NCI-H1417 treated with DMSO at 0.1 percent for 48 hours (cell line): ENCODE results near the gene ST3GAL3.

Experiments
- DNase-seq: peaks from one replicate; lab custom pipeline; 2025; lab: John Stamatoyannopoulos, UW

The ST3GAL3 gene

DNA sequence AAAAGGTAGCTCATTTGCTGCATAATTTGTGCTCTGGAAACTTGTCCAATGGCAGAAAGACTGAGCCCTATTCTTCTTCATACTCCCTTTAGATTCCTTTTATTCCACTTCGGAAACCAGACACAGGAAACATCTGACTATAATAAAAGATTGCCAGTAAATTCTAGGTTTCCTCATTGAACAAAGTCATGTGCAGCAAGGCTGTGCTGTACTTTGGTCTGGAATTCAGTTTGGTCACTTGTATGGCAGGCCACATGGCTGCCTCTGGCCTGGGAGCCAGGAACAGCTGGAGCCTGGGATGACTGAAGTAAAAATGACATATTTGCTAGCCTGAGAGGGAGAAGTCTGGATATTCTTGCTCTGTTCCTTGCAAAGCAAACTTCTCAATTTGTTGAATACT is 79.6 kb downstream of the ST3GAL3 start:
- no peak for DNase-seq

DNA sequence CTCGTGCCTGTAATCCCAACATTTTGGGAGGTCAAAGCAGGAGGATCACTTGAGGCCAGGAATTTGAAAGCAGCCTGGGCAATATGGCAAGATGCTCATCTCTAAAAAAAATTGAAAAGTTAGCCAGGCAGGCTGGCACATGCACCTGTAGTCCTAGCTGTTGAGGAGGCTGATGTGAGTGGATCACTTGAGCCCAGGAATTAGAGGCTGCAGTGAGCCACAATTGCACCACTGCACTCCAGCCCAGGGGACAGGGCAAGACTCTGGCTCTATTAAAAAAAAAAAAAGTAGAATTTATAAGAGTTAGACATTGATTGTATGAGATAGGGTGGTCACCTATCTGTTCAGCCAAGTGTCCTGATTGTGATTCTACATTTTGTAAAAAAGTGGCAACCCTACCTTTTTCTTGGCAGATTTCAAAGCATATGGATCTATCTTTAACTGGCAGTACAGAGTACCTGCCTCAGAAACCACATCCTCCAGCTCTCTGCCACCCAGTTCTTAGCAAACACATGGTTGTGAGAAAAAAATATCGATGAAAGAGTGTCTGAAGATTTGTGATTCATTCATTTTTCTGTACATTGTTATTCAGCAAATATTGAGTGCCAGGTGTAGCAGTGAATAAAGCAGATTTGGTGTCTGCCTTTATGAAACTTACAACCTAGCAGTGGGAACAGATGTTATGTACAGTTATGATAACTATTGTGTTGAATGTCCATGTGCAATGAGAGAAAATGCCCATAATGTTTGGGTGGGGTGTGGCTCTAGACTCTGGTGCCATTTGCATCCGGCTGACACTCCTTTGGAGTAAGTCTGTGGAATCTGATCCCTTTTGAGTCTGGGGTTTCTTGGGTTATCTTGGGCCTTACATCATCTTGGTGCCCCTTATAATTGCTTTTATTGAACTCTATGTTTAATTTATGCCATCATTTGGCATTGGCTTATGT is 82.5 kb downstream of the ST3GAL3 start:
- DNase-seq: no peak

DNA sequence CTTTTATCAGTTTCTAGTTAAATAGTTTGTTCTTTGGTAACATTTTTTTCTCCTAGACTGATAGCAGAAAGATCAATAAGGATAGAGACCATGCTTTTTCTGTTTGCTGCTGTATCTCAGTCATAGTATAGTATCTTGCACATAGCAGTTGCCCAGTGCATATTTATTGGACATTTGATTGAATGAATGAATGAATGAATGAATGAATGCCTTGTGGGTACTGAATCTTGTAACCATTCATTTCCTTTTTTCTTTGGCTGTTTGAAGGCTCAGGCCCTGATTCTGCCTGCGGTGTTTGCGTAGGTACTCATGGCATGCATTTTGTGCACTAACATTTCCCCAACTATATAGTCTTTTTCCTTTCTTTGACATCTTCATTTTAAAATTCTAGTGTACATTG is 83.9 kb downstream of the ST3GAL3 start:
- DNase-seq: no peak

DNA sequence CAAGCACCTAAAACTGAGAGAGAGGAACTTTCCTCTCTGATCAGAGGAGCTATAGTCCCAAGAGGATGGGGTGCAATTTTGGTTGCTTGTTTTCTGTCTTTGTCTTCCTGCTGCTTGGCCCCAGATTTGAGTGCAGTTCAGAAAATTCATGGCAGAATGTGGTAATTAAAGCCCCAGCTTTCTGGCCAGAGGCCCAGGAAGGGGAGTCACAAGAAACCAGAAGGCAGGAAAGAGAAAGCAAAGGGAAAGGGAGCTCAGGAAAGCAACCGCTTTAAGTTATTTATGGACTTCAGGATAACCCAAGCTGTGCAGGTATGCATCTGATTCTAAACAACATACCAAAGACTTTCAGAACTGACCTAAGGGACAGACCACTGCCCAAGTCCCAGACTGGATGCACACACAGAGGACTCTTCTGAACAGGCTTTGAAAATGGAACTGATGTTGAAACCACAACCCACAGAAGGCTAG is 88.8 kb downstream of the ST3GAL3 start:
- DNase-seq: no peak

DNA sequence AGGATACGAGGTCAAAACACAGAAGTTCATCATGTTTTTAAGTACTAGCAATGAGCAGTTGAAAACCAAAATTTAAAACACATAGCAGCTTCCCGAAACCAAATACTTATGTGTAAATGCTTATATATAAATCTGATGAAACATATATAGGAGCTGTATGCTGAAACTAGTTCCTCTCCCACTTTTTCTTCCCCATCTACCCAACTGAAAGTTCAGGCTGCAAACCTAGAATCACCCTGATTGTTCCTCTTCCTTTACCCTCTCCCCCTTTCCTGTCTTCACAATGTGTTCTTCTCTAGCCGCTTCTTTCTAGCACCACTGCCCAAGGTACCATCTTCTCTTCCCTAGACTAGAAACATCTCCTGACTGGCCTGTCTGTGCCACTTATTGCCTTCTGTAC is 90.6 kb downstream of the ST3GAL3 start:
- no peak for DNase-seq

DNA sequence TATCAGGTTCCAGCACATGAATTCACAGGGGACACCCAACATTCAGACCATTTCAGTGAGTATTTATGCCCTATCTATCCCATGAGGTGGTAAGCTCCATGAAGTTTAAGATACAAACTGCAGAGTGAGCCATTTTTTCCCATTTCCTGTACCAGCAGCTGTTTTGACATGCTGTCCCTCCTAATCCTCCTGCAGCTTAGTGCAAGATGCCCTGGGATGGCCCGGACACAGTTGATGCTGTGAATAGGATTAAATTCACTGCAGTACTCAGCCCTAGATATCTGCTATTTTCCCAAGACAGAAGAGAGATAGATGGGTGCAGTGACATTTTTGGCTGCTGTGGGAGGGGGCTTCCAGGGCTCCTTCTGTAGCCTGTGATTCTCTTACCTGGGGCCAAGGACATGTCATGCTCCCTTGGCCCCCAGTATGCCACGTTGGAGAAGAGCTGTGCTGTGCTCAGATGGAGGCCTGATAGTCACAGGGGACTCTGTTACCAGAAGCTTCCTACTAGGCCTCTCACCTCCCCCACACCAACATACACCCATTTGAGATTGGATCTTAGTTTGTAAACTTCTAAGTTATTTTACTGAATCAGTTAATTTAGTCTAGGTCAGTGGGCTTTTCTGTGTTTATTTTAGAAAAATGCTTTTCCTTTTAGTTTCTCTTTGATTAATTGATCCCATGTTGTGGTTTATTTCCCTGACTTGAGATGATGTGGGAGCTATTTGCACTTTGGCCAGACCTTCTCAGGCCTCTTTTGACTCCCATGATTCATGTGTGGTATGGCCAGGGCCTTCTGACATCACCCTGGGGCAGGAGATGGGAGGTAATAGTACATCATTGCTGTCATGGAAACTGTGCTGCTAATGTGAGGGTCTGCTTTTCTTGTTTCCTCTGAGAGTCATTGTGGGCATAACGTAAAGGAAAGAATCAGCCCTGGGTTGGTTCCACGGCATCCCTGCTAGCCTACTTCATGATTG is 92.6 kb downstream of the ST3GAL3 start:
- no peak for DNase-seq

DNA sequence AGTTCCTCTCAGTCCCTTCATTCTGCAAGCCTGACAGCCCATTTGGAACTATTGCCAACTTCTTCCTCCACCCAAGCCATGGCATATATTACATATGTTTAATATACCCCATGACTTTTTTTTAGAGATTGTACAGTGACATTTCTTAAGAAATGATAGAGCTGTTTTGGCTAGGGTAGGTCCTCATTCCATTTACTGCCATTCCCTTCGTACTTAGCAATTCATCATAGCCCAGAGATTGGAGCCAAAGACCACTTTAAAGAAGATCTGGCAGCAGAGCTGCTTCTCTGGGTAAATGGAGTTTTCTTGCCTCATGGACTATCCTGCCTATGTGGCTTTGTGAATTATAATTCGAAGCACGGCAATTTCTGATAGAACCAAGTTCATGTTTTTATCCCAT is 93.4 kb downstream of the ST3GAL3 start:
- DNase-seq: no peak

DNA sequence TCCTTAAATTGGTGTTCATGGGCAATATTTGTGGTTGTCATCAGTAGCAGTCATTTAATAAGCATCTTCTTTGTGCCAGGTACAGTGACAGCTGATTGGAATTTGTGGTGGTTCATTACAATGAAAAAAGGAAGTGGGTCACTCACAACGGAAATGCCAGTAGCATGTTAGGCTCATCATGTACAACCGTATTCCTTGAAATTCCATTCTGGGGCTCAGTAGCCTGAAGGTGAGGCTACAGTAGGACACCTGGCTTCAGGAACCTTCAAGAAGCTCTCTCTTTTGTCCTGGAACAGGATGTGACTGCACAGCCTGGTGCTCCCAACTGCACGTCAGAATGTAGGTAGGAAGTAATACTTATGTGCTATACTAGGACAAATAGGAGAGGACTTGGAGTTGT is 93.9 kb downstream of the ST3GAL3 start:
- DNase-seq: no peak

DNA sequence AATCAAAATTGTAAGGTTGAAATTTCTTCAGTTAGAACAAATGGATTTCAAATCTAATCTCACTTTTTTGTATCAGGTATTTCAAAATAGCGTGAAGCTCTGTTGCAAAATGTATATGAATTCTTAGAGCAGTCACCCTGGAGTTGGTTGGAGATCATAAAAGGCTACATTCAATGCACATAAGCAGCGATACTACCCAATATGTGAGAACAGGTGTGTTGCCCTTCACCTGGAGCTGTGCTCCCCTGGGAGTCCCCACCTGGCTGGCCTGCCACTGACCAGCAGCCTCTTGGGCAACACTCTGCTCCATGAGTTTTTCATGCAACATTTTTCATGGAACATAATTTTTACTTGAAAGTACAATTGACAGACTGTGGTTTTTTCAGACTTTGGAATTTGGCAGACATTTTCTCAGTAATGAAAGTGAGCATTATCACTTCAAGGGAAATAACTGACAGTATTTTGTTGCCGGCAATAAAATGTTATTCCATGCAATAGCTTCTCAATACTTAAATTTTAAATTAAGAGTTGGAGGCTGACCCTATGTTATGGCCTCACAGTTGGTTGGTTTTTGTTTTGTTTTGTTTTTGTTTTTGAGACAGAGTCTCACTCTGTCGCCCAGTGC is 95.1 kb downstream of the ST3GAL3 start:
- no peak for DNase-seq

DNA sequence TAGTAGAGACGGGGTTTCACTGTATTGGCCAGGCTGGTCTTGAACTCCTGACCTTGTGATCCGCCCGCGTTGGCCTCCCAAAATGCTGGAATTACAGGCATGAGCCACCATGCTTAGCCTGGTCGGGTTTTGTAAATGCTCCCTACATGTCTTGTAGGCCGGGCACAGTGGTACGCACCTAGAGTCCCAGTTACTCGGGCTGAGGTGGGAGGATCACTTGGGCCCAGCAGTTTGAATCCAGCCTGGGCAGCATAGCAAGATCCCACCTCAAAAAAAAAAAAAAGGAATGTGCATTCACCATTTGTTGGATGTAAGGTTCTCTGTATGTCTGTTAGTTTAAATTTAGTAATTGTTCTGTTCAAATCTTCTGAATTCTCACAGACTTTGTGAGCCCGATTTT is 95.8 kb downstream of the ST3GAL3 start:
- no peak for DNase-seq

DNA sequence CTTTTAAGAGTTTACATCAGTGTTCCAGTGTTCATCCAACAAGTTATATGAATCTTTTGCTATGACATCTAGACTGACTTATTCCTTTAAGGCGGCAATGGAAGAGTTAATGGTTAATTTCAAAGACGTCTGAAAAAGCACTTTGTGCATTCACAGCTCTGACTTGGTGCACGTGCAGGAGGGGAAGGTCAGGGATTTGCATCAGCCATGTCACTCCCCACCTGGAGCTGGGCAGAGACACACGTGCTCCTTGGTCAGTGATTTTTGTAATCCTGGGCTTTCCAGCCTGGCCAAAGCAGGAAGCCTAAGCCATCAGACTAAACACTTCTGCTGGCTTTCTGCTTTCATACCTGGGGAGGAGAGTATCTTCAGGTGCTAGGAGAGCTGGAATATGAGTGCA is 96.3 kb downstream of the ST3GAL3 start:
- DNase-seq: no peak

DNA sequence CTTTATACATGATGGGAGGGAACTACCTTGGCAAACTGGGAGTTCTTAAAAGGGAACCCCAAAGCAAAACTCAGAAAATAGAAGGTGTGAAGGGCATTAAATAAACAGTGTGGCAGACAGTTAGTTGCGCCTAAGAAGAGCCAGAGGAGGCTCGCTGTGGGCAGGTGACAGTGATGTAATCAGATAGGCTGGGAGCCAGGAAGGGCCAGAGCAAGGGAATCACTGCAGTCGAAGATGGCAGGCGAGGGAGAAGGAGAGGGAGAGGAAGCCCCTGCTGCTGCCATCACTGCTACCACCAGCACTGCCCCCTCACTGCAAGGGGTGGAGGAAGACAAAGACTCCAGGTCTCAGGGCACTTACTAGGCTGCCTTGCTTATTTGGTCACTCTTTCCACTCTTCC is 97.2 kb downstream of the ST3GAL3 start:
- no peak for DNase-seq

DNA sequence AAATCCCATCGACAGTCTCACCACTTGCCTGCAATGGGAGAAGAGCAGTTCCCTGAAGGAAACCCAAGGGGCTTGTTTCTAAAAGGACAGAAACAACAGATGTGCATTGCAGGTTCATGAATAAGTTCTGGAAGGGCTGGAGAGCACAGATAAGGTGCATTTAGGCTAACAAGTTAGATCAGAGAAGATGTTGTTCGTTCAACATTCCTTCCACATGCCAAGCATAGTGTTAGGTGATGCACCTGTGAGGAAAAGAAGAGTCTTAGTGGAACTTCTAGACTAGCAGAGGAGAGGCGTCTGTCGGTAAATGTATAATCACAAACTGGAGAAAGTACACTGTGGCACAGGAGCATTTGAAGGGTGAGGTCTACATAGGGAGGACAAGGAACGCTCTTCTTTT is 98.0 kb downstream of the ST3GAL3 start:
- DNase-seq: no peak

DNA sequence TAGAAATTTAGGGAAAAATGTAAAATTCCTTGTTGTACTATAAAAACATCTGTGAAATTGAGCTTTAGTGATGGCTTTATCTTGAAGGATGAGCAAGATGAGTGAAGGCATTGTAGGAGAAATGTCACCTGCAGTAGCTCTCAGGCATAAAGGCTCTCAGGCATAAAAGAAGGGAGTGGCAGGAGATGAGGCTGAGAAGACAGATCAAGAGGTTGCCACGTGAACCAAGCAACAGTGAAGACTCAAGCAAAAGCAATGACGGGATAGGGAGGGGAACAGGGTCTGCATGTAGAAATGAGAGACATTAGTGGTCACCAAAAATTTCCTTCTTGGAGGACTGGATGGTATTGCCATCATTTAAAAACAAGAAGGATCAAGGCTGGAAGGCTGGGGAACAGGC is 98.8 kb downstream of the ST3GAL3 start:
- DNase-seq: no peak

DNA sequence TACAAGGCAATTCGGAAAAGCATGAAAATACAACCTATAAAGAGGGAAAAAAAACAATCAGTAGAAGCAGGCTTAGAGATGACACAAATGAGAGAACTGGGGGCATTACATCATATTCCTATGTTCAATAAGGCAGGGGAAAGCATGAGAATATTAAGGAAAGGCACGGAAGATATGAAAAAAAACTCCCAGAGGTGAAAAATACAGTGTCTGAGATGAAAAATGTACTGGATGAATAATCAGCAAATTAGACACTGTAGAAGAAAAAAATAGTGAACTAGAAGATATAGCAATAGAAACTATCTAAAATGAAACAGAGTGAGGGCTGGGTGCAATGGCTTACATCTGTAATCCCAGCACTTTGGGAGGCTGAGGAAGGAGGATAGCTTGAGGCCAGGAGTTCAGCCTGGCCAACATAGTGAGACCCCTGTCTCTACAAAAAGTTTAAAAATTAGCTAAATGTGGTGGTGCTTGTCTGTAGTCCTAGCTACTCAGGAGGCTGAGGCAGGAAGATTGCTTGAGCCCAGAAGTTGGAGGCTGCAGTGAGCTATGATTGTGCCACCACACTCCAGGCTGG is 101.8 kb downstream of the ST3GAL3 start:
- DNase-seq: no peak

DNA sequence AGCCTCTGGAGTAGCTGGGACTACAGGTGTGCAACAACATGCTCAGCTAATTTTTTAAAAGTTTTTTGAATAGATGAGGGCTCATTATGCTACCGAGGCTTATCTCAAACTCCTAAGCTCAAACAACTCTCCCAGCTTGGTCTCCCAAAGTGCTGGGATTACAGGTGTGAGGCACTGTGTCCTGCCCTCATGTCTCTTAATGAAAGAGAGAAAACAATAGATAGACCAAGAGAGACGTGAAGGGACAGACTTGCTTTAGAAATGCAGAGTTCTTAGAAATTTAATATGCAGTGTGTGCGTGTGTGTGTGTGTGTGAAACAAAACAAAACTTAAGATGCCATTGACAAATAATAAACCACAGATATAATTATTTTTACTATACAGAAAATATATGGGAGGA is 105.2 kb downstream of the ST3GAL3 start:
- no peak for DNase-seq

DNA sequence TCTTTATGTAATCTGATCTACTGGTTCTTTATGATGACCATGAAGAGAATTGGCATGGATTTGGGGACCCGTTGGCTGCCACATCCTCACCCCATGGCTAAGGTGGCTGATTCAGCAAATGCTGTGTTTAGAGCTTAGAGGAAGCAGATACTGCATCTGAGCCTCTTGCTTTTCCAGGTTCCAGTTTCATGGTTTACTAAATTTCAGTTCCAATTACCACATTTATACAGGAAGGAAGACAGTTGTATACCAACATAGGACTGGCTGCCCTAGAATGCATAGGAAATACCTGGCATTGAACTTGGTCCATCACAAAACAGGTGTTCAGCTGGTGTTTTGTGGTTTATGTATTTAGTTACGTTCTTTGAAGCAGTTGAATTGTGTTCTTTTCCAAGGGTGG is 107.1 kb downstream of the ST3GAL3 start:
- no peak for DNase-seq

DNA sequence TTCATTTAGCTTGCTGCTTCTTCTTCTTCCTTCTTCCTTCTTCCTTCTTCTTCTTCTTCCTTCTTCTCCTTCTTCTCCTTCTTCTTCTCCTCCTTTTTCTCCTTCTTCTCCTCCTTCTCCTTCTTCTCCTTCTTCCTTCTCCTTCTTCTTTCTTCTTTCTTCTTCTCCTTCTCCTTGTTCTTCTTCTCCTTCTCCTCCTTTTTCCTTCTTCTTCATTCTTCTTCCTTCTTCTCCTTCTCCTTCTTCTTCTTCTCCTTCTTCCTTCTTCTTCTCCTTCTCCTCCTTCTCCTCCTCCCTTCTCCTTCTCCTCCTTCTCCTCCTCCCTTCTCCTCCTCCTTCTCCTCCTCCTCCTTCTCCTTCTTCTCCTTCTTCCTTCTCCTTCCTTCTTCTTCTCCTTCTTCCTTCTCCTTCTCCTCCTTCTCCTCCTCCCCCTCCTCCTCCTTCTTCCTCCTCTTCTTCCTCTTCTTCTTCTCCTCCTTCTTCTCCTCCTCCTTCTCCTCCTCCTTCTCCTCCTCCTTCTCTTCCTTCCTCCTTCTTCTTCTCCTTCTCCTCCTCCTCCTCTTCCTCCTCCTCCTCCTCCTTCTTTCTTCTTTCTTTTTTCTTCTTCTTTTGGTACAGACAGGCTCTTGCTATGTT is 110.1 kb downstream of the ST3GAL3 start:
- DNase-seq: no peak

DNA sequence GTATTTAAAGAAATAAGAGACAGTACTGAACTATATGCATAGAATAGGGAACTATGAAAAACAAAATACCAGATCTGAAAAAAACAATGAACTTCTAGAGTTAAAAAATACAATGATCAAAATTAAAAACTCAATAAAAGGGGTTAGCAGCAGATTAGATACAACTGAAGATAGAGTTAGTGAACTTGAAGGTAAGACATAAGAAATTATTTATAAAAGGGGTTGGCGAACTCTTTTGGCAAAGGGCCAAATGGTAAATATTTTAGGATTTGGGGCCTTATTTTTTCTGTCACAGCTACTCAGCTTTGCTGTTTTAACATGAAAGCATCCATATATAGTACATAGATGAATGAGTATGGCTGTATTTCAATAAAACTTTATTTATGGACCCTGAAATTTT is 111.4 kb downstream of the ST3GAL3 start:
- DNase-seq: no peak

DNA sequence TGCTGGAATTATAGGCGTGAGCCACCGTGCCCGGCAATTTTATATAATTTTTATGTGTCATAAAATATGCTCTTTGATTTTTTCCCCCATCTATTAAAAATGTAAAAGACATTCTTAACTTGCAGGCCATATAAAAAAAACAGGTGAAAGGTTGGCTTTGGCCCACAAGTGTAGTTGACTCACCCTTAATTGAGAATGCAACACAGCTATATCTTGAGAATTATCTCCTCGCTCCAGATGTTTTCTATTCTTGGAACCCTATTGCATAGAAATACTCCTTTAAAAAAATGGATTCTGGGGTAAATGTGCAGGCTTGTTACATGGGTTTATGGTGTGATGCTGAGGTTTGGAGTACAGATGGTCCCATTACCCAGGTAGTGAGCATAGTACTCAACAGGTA is 112.0 kb downstream of the ST3GAL3 start:
- DNase-seq: no peak

DNA sequence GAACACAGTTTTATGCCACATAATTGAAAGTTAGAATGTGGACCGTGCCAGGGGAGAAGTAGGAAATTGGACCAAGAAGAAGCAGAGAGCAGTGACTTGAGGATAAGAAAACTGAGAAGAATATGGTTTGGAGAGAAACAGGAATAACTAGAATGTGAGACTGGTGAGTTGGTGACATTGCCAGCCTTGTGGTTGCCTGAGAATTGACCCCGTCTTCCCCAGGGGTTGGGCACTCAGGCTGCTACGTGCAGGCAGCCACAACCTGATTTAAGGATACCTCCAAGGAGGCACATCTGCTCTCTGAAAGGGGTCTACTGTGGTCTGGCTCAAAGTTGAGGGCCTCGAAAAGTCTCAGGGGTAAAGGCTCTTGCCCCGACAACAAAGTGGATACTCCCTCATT is 114.1 kb downstream of the ST3GAL3 start:
- DNase-seq: no peak
